ENCODE measurements around the gene CCDC69. TPM values are rescaled to one million over a fixed set of nuclear protein-coding genes. Genes with fewer than 3 reads are reported as not detected.

The CCDC69 gene
- total RNA-seq, 1 donor: 10.5 TPM

- TF ChIP-seq CTCF (IDR thresholded peaks at IDR 0.05; ENCODE audit: extremely low read depth, low read depth, low read length): no peak
These were observed 10.8 kb upstream of the CCDC69 start for GRCh38 chr5:151234476-151235238.

DNA sequence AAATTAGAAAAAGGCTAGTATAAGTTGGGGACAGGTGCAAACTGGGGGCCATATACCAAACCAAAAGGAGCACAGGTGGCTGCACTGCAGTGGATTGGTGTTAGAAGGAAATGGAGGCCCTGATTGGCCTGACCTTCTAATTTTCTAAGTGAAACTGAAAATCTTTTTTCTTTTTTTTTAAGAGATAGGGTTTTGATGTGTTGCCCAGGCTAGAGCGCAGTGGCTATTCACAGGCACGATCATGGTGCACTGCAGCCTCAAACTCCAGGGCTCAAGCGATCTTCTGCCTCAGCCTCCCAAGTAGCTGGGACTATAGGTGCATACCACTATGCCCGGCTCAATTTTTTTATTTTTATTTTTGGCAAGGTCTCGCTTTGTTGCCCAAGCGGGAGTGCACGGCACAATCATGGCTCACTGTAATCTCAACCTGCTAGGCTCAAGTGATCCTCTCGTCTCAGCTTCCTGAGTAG, 9.8 kb upstream of the CCDC69 start:
- no peaks in the 10 kb centered on the region for H4K20me1 ChIP-seq (ENCODE audit: insufficient read depth, low read length)
- H3K36me3 ChIP-seq (ENCODE audit: insufficient read depth, low read length): no peaks in the 10 kb centered on the region
- H3K27me3 ChIP-seq (ENCODE audit: insufficient read depth, low read length): peaks cover 42% of the 10 kb centered on the region
- no peak overlapping the region for H3K4me2 ChIP-seq (ENCODE audit: insufficient read depth, low read length)
- H3K4me3 ChIP-seq (ENCODE audit: insufficient read depth, low read length): no peak overlapping the region
- DNase-seq (ENCODE audit: insufficient read length, low spot score, missing footprints): no peak
- no peaks in the 10 kb centered on the region for H3K79me2 ChIP-seq (ENCODE audit: insufficient read depth, low read length)
- TF ChIP-seq CTCF (IDR thresholded peaks at IDR 0.05; ENCODE audit: extremely low read depth, low read depth, low read length): no peak
- no peak overlapping the region for H3K27ac ChIP-seq (ENCODE audit: low read depth, low read length)
- H3K4me1 ChIP-seq (ENCODE audit: insufficient read depth, low read length): no peaks in the 10 kb centered on the region
- H2AFZ ChIP-seq (ENCODE audit: low read length): no peak overlapping the region
- H3K9me3 ChIP-seq (ENCODE audit: low read depth, low read length): no peaks in the 10 kb centered on the region

More at GRCh38 chr5:151234476-151235238, 10.8 kb upstream of the CCDC69 start:
- Histone ChIP-seq H3K4me1 (ENCODE audit: insufficient read depth, low read length) (no peaks in the 10 kb centered on the region), H3K79me2 (ENCODE audit: insufficient read depth, low read length) (no peaks in the 10 kb centered on the region), H3K4me2 (ENCODE audit: insufficient read depth, low read length) (peak overlapping the region; percentile 26), H3K4me3 (ENCODE audit: insufficient read depth, low read length) (no peak overlapping the region), H3K27me3 (ENCODE audit: insufficient read depth, low read length) (peaks cover 40% of the 10 kb centered on the region), H3K36me3 (ENCODE audit: insufficient read depth, low read length) (no peaks in the 10 kb centered on the region), H3K9me3 (ENCODE audit: low read depth, low read length) (no peaks in the 10 kb centered on the region), H2AFZ (ENCODE audit: low read length) (peak overlapping the region; percentile 46), H4K20me1 (ENCODE audit: insufficient read depth, low read length) (no peaks in the 10 kb centered on the region), H3K27ac (ENCODE audit: low read depth, low read length) (no peak overlapping the region)
- peak; percentile 66 for DNase-seq (ENCODE audit: insufficient read length, low spot score, missing footprints)

- no peak overlapping the region for H3K4me2 ChIP-seq (ENCODE audit: insufficient read depth, low read length)
- H2AFZ ChIP-seq (ENCODE audit: low read length): no peak overlapping the region
- no peak overlapping the region for H3K27ac ChIP-seq (ENCODE audit: low read depth, low read length)
- H3K4me3 ChIP-seq (ENCODE audit: insufficient read depth, low read length): no peak overlapping the region
- no peak for DNase-seq (ENCODE audit: insufficient read length, low spot score, missing footprints)
- H3K4me1 ChIP-seq (ENCODE audit: insufficient read depth, low read length): no peaks in the 10 kb centered on the region
- H3K36me3 ChIP-seq (ENCODE audit: insufficient read depth, low read length): no peaks in the 10 kb centered on the region
- H3K9me3 ChIP-seq (ENCODE audit: low read depth, low read length): no peaks in the 10 kb centered on the region
- TF ChIP-seq CTCF (IDR thresholded peaks at IDR 0.05; ENCODE audit: extremely low read depth, low read depth, low read length): no peak
- no peaks in the 10 kb centered on the region for H4K20me1 ChIP-seq (ENCODE audit: insufficient read depth, low read length)
- peaks cover 25% of the 10 kb centered on the region for H3K27me3 ChIP-seq (ENCODE audit: insufficient read depth, low read length)
- no peaks in the 10 kb centered on the region for H3K79me2 ChIP-seq (ENCODE audit: insufficient read depth, low read length)
These were observed 7.5 kb upstream of the CCDC69 start for GRCh38 chr5:151231359-151231758.

- TF ChIP-seq CTCF (IDR thresholded peaks at IDR 0.05; ENCODE audit: extremely low read depth, low read depth, low read length): no peak
- no peaks in the 10 kb centered on the region for H3K79me2 ChIP-seq (ENCODE audit: insufficient read depth, low read length)
- DNase-seq (ENCODE audit: insufficient read length, low spot score, missing footprints): no peak
- no peak overlapping the region for H3K4me3 ChIP-seq (ENCODE audit: insufficient read depth, low read length)
- no peaks in the 10 kb centered on the region for H3K9me3 ChIP-seq (ENCODE audit: low read depth, low read length)
- H4K20me1 ChIP-seq (ENCODE audit: insufficient read depth, low read length): no peaks in the 10 kb centered on the region
- no peaks in the 10 kb centered on the region for H3K4me1 ChIP-seq (ENCODE audit: insufficient read depth, low read length)
- no peak overlapping the region for H2AFZ ChIP-seq (ENCODE audit: low read length)
- no peak overlapping the region for H3K4me2 ChIP-seq (ENCODE audit: insufficient read depth, low read length)
- H3K27ac ChIP-seq (ENCODE audit: low read depth, low read length): no peak overlapping the region
- peaks cover 25% of the 10 kb centered on the region for H3K27me3 ChIP-seq (ENCODE audit: insufficient read depth, low read length)
- H3K36me3 ChIP-seq (ENCODE audit: insufficient read depth, low read length): no peaks in the 10 kb centered on the region
These were observed 6.3 kb upstream of the CCDC69 start for GRCh38 chr5:151230048-151230680.

All from osteoblast (primary cell).